GM12864 (cell line): ENCODE results near the gene MNS1.

Experiments
- DNase-seq: peaks from one replicate; pipeline ENCODE4 v3.0.0-alpha.2; 2011; ENCODE audit warnings: low read depth
- H3K4me3 ChIP-seq: 2 replicates; pipeline ENCODE4 v1.5.1; 2011; ENCODE audit warnings: mild to moderate bottlenecking, low read depth, low read length, control low read depth
- CTCF ChIP-seq: IDR thresholded peaks from 2 replicates; pipeline ENCODE4 v1.5.1; 2011; ENCODE audit warnings: low read depth, mild to moderate bottlenecking, moderate library complexity, low read length, control low read depth, inconsistent platforms; ENCODE audit errors: missing control alignments

MNS1 gene

GRCh38 chr15:56464893-56465520 is at the start of gene MNS1:
Gene MNS1, minus strand, starts transcription at chr15:56465137. Its CDS starts 165 bp downstream, at chr15:56464972.
- H3K4me3 ChIP-seq: peak within 1 kb of the TSS; percentile 61
- TF ChIP-seq CTCF: no peak
- peak; percentile 93 for DNase-seq

- no peak overlapping the region for H3K4me3 ChIP-seq
- peak; percentile 49 for DNase-seq
- peak; percentile 57 for TF ChIP-seq CTCF
Observed at GRCh38 chr15:56496635-56497034, 31.7 kb upstream of the MNS1 start.

- no peak overlapping the region for H3K4me3 ChIP-seq
- DNase-seq: no peak
- TF ChIP-seq CTCF: no peak
Observed at GRCh38 chr15:56495533-56495932, 30.6 kb upstream of the MNS1 start.

- H3K4me3 ChIP-seq: no peak overlapping the region
- DNase-seq: no peak
- no peak for TF ChIP-seq CTCF
Observed at GRCh38 chr15:56495053-56495452, 30.1 kb upstream of the MNS1 start.

GRCh38 chr15:56492791-56493555 is 28.0 kb upstream of the MNS1 start:
- no peak for TF ChIP-seq CTCF
- no peak for DNase-seq
- H3K4me3 ChIP-seq: no peak overlapping the region

GRCh38 chr15:56492236-56492635 is 27.3 kb upstream of the MNS1 start:
- no peak overlapping the region for H3K4me3 ChIP-seq
- TF ChIP-seq CTCF: no peak
- DNase-seq: no peak
